Suprapubic skin (tissue), 4 donors: ENCODE measurements around the gene ABHD17A.

Source experiments
- EP300 ChIP-seq: sonication (generic); formaldehyde crosslinking; IDR thresholded peaks from one replicate; pipeline ENCODE4 v1.6.1; 2017; ENCODE audit warnings: antibody characterized with exemption
- POLR2A ChIP-seq, 2 donors: fragments of 450-650 bp; IDR thresholded peaks; one replicate each; pipeline ENCODE4 v1.6.1; 2017; ENCODE audit warnings: antibody characterized with exemption in 2 of 2, mild to moderate bottlenecking in 2 of 2, moderate library complexity in 2 of 2
- POLR2AphosphoS5 ChIP-seq, 3 donors: sonication (generic); formaldehyde crosslinking; IDR thresholded peaks; one replicate each; pipeline ENCODE4 v1.6.1; 2017; ENCODE audit warnings: antibody characterized with exemption in 3 of 3
- TF ChIP-seq, protein P1 (sequence below), 2 donors: fragments of 200-600 bp in 1 of 2; fragments of 450-650 bp in 1 of 2; sonication (generic) in 1 of 2; IDR thresholded peaks; one replicate each; pipeline ENCODE4 v1.5.1; 2016 to 2019; ENCODE audit warnings: antibody characterized with exemption in 2 of 2, mild to moderate bottlenecking in 1 of 2, moderate library complexity in 1 of 2

DNA sequence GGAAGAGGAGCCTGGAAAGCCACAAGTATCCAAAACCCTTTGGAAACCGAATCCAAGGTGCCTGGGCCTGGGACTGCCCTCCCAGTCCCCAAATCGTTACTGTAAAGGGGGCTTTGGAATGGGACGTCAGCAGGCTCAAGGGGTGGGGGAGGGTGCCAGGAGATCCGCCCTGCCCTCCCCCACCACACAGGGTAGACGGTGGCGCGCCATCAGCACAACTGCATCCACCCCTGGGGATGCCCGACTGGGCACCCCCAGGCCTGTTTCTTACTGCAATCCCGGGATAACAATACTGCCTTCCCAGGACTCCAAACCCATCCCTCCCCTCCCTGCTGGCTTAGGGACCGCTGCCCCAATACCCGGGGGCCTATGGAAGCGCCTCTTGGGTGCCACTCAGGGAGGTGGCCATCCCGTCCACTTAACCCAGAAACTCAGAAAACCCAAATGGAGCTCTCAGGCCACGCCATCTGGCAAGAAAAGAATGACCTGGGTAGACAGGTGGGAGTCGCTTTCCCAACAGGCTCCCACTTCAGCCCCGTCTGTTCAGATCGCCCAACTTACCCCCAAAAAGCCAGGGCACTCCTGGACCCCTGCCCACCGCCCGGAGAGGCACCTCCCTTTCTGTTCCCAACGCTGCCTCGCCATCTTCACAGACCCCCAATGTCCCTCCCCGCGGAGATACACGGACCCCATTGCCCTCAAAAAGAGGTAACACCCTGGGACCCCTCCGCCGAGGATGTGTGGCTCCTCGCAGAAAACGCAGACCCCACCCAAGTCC lies 24.3 kb downstream of the ABHD17A start:
- TF ChIP-seq, protein P1, sequence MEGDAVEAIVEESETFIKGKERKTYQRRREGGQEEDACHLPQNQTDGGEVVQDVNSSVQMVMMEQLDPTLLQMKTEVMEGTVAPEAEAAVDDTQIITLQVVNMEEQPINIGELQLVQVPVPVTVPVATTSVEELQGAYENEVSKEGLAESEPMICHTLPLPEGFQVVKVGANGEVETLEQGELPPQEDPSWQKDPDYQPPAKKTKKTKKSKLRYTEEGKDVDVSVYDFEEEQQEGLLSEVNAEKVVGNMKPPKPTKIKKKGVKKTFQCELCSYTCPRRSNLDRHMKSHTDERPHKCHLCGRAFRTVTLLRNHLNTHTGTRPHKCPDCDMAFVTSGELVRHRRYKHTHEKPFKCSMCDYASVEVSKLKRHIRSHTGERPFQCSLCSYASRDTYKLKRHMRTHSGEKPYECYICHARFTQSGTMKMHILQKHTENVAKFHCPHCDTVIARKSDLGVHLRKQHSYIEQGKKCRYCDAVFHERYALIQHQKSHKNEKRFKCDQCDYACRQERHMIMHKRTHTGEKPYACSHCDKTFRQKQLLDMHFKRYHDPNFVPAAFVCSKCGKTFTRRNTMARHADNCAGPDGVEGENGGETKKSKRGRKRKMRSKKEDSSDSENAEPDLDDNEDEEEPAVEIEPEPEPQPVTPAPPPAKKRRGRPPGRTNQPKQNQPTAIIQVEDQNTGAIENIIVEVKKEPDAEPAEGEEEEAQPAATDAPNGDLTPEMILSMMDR (IDR thresholded peaks at IDR 0.05): no peak
- TF ChIP-seq POLR2A (IDR thresholded peaks at IDR 0.05) (no peak), POLR2AphosphoS5 (IDR thresholded peaks at IDR 0.05) (no peak), EP300 (no peak)
